Cardiac muscle cell (in vitro differentiated cells and primary cell): ENCODE results near the gene IL17RB. TPM values are rescaled to one million over a fixed set of nuclear protein-coding genes. Genes with fewer than 3 reads are reported as not detected.

Source experiments
- DNase-seq, 2 donors: peaks; one replicate each; pipeline versions ENCODE4 v3.0.0 to v3.0.0-alpha.2; 2010 to 2017; ENCODE audit warnings: low read depth in 1 of 2, low spot score in 1 of 2
- H3K27ac ChIP-seq: fragments of 200-600 bp; sonication (generic); 2 replicates; pipeline ENCODE4 v1.5.1; 2016
- H3K27me3 ChIP-seq: fragments of 200-600 bp; sonication (generic); 2 replicates; pipeline ENCODE4 v1.6.0; 2016; ENCODE audit warnings: control low read depth
- H3K36me3 ChIP-seq: fragments of 200-600 bp; sonication (generic); 2 replicates; pipeline ENCODE4 v1.5.1; 2016; ENCODE audit warnings: control low read depth
- H3K4me1 ChIP-seq: fragments of 200-600 bp; sonication (generic); 2 replicates; pipeline ENCODE4 v1.8.1; 2017; ENCODE audit warnings: low read depth, mild to moderate bottlenecking, mixed run types
- H3K4me3 ChIP-seq: fragments of 200-600 bp; sonication (generic); 2 replicates; pipeline ENCODE4 v1.5.1; 2016; ENCODE audit warnings: mild to moderate bottlenecking
- H3K9me3 ChIP-seq: fragments of 200-600 bp; sonication (generic); 2 replicates; pipeline ENCODE4 v1.5.1; 2017; ENCODE audit warnings: low read depth, mild to moderate bottlenecking, control low read depth
- CTCF ChIP-seq: IDR thresholded peaks from 2 replicates; pipeline ENCODE4 v1.5.1; 2012; ENCODE audit warnings: low read depth, mild to moderate bottlenecking, low read length
- polyA plus RNA-seq: library from polyadenylated mRNA; unstranded; fragments of >200 nt; fragmentation: Nextera tagmentation; extraction: Ambion mirVana; gene quantifications from 2 replicates; pipeline ENCODE4 v1.2.1, GENCODE V29; 2016
- total RNA-seq: library from RNA; depleted of rRNA; stranded (reverse); fragments of >200 nt; gene quantifications from 2 replicates; pipeline ENCODE4 v1.2.3, GENCODE V29; 2016

The IL17RB gene
- total and polyA plus RNA-seq, 2 experiments from 2014 or later = 11.5 to 13.1 TPM

DNA sequence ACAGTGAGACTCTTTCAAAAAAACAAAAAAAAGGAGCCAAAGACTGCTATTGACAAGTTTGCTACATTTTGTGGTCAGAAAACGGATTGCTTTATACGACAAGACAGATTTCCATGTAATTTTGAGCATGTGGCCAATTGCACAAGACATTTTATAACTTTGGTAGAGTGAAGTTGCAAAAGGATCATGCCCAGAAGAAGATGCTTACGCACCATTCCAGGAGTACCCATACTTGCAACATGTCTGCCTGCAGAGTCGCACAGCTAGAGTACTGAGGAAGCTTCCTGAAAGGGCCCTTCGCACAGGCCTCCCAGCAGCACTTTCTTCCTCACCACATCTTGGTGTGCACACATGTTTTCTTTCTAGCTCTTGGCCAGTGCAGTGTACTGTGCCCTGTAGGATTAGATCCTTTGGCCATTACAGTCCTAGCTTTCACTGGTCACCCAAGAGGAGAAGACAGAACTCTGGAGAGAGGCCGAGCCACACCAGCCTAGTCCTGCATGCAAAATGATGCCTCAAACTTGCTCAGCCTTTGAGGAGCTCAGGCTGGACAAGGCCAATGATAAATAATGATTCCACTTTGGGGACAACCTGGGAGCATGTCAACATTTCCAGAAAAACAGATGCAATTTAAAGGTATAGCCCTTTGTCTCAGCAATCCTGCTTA lies 11.8 kb upstream of the IL17RB start:
- H3K27me3 ChIP-seq = no peaks in the 10 kb centered on the region
- no peaks in the 10 kb centered on the region for H3K9me3 ChIP-seq

DNA sequence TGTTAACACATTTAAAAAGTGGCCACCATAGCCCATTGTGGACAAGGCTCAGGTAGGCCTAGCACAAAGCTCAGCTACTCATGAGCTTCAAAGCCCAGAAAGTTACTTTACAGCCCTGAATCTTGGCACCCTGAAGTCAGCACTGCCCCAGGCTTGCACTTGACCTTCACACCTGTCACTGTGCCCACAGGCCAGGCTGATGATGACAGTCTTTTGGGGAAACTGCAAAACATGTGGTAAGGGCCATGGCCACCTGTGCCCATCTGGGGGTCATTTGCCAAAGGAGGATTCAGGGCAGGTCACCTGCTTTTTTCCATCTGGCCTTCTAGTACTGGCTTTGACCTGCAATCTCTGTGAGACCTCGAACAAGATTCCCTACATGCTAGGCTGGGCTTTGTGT lies 11.1 kb upstream of the IL17RB start:
- TF ChIP-seq CTCF = no peak
- no peaks in the 10 kb centered on the region for H3K4me1 ChIP-seq
- H3K36me3 ChIP-seq = no peaks in the 10 kb centered on the region
- no peak overlapping the region for H3K4me3 ChIP-seq
- no peaks in the 10 kb centered on the region for H3K27me3 ChIP-seq
- no peak overlapping the region for H3K27ac ChIP-seq
- no peaks in the 10 kb centered on the region for H3K9me3 ChIP-seq
- DNase-seq = no peak

More for the DNA sequence above, 11.8 kb upstream of the IL17RB start:
- Histone ChIP-seq H3K4me3 (no peak overlapping the region), H3K4me1 (no peaks in the 10 kb centered on the region), H3K27ac (no peak overlapping the region), H3K36me3 (no peaks in the 10 kb centered on the region)
- TF ChIP-seq CTCF = no peak
- DNase-seq = no peak

DNA sequence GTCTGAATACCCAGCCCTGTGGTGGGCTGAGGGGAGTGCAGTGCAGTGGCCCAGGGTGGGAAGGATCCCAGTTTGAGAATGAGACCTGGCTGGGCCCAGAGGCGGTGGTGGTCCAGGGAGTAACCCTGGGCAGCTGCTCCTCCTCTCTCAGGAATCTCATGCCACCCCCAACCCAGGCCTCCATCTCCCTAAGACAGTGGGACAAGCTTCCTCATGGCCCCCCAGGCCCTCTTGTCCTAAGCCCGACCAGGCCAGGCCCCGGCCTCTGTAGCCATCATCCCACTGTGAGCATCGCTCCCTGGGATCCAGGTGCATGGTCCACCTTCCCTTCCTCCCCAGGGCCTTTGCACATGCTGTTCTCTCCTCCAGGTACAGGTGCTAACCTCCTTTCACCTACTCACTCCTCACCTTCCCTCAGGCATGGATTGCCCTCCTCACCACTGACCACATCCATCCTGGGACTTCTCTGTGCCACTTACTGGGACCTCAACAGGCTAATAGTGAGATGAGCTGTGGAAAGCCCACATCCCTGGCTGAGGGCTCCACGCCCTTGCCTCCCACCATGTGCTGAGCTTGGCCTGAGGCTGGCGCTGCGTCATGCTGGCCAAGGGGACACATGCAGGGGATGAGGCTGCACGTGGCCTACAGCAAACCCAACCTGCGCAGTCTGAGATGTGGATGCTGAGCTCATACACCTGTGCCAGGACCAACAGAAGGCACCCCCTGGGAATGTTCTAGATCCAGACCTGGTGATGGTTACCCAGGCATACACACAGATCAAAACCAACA lies 10.1 kb upstream of the IL17RB start:
- H3K4me3 ChIP-seq = no peak overlapping the region
- no peak for TF ChIP-seq CTCF
- no peaks in the 10 kb centered on the region for H3K4me1 ChIP-seq
- H3K27me3 ChIP-seq = no peaks in the 10 kb centered on the region
- DNase-seq = no peak
- H3K27ac ChIP-seq = no peak overlapping the region
- H3K9me3 ChIP-seq = no peaks in the 10 kb centered on the region
- H3K36me3 ChIP-seq = no peaks in the 10 kb centered on the region

- no peak for DNase-seq
- no peaks in the 10 kb centered on the region for H3K4me1 ChIP-seq
- H3K27me3 ChIP-seq = no peaks in the 10 kb centered on the region
- H3K9me3 ChIP-seq = no peaks in the 10 kb centered on the region
- H3K27ac ChIP-seq = no peak overlapping the region
- TF ChIP-seq CTCF = no peak
- no peaks in the 10 kb centered on the region for H3K36me3 ChIP-seq
- no peak overlapping the region for H3K4me3 ChIP-seq
These were observed 9.0 kb upstream of the IL17RB start for GRCh38 chr3:53837331-53837730.

DNA sequence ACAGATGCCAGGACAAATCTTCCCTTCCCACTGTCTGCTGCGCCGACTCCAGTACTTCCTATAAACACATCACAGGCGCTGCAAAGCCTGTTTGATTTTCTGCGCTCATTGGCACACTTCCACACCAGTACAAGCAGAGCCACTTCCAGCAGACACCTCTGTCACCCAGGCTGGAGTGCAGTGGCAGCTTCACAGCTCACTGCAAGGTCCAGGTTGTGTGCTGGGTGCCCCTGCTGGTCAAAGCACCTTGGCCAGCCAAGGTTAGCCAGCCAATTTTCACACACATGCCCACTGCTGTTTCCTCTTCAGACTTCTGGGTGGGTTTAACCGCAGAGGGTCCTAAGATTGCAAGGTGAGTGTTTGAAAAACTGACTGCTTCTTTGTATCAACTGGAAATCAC lies 5.1 kb upstream of the IL17RB start:
- H3K27ac ChIP-seq = no peak overlapping the region
- no peaks in the 10 kb centered on the region for H3K9me3 ChIP-seq
- no peaks in the 10 kb centered on the region for H3K36me3 ChIP-seq
- H3K4me1 ChIP-seq = peaks cover 7% of the 10 kb centered on the region
- no peak for TF ChIP-seq CTCF
- H3K4me3 ChIP-seq = no peak overlapping the region
- DNase-seq = no peak
- H3K27me3 ChIP-seq = no peaks in the 10 kb centered on the region
